Peyer's patch (tissue), 4 donors: Measurements from ENCODE around the gene HIGD2A. TPM values are rescaled to one million over a fixed set of nuclear protein-coding genes. Genes with fewer than 3 reads are reported as not detected.

Experiments
- DNase-seq, 3 donors: peaks; one replicate each; pipeline ENCODE4 v3.0.0-alpha.2; 2017 to 2019
- H3K27ac ChIP-seq, 4 donors: fragments of 200-600 bp; sonication (generic); one replicate each; pipeline ENCODE4 v1.5.1; 2016 to 2019
- H3K27me3 ChIP-seq, 2 donors: fragments of 200-600 bp; sonication (generic); one replicate each; pipeline ENCODE4 v1.5.1; 2019
- H3K36me3 ChIP-seq, 3 donors: fragments of 200-600 bp; sonication (generic); one replicate each; pipeline ENCODE4 v1.5.1; 2016 to 2019
- H3K4me1 ChIP-seq, 4 donors: fragments of 200-600 bp; sonication (generic); one replicate each; pipeline ENCODE4 v1.5.1; 2016 to 2019
- H3K4me3 ChIP-seq, 4 donors: fragments of 200-600 bp; sonication (generic); 1 replicate in 3 of 4; 2 replicates in 1 of 4; pipeline ENCODE4 v1.5.1; 2016 to 2019; ENCODE audit warnings: mild to moderate bottlenecking in 1 of 4
- H3K9me3 ChIP-seq, 4 donors: fragments of 200-600 bp; sonication (generic); one replicate each; pipeline ENCODE4 v1.5.1; 2016 to 2019; ENCODE audit warnings: mild to moderate bottlenecking in 1 of 4
- CTCF ChIP-seq, 6 experiments: fragments of 450-650 bp in 4 of 6; fragments of 200-600 bp in 2 of 6; sonication (generic) in 1 of 6; IDR thresholded peaks; one replicate each; pipeline ENCODE4 v1.5.1; 2017 to 2019; ENCODE audit warnings: antibody characterized with exemption in 6 of 6, mild to moderate bottlenecking in 3 of 6, moderate library complexity in 1 of 6
- POLR2A ChIP-seq, 2 donors: fragments of 450-650 bp; IDR thresholded peaks; one replicate each; pipeline ENCODE4 v1.5.1; 2017; ENCODE audit warnings: antibody characterized with exemption in 2 of 2, mild to moderate bottlenecking in 2 of 2, moderate library complexity in 2 of 2
- small RNA-seq, 2 donors: library from RNA; depleted of rRNA; stranded (forward); fragments of <200 nt; gene quantifications; one replicate each; pipeline ENCODE3, GENCODE V24; 2016
- total RNA-seq, 4 donors: library from RNA; depleted of rRNA; stranded (reverse); fragments of >200 nt; gene quantifications; one replicate each; pipeline ENCODE4 v1.1.0, GENCODE V29; 2016

Gene HIGD2A
- total RNA-seq, 4 donors from 2014 or later = 92.4 to 168 (median 140) TPM

- Histone ChIP-seq H3K4me1 (peaks cover 0 to 9% (median 0%) of the 10 kb centered on the region in 4 donors), H3K27me3 (no peaks in the 10 kb centered on the region), H3K36me3 (no peaks in the 10 kb centered on the region), H3K9me3 (no peaks in the 10 kb centered on the region), H3K27ac (peak overlapping the region in 2 of 4 donors; percentile 59 to 68), H3K4me3 (peak overlapping the region in 1 of 4 donors; percentile 14)
- TF ChIP-seq POLR2A (IDR thresholded peaks at IDR 0.05) (no peak), CTCF (IDR thresholded peaks at IDR 0.05) (no peak)
- peak in 1 of 3 donors; percentile 50 for DNase-seq
Measured at GRCh38 chr5:176427971-176428370, 39.4 kb downstream of the HIGD2A start.

GRCh38 chr5:176429972-176430371 lies 41.4 kb downstream of the HIGD2A start:
- no peak for DNase-seq
- Histone ChIP-seq H3K9me3 (no peaks in the 10 kb centered on the region), H3K27ac (no peak overlapping the region), H3K27me3 (no peaks in the 10 kb centered on the region), H3K4me1 (peaks cover 0 to 9% (median 0%) of the 10 kb centered on the region in 4 donors), H3K36me3 (no peaks in the 10 kb centered on the region), H3K4me3 (no peak overlapping the region)
- TF ChIP-seq CTCF (IDR thresholded peaks at IDR 0.05) (no peak), POLR2A (IDR thresholded peaks at IDR 0.05) (no peak)

- no peaks in the 10 kb centered on the region for H3K9me3 ChIP-seq
- H3K27me3 ChIP-seq = no peaks in the 10 kb centered on the region
- H3K27ac ChIP-seq = no peak overlapping the region
- no peak for DNase-seq
- TF ChIP-seq POLR2A (IDR thresholded peaks at IDR 0.05) (no peak), CTCF (IDR thresholded peaks at IDR 0.05) (no peak)
- peaks cover 0 to 8% (median 0%) of the 10 kb centered on the region in 4 donors for H3K4me1 ChIP-seq
- no peaks in the 10 kb centered on the region for H3K36me3 ChIP-seq
- no peak overlapping the region for H3K4me3 ChIP-seq
Measured at GRCh38 chr5:176432707-176433106, 44.2 kb downstream of the HIGD2A start.

GRCh38 chr5:176436656-176437055 lies 48.1 kb downstream of the HIGD2A start:
- TF ChIP-seq POLR2A (IDR thresholded peaks at IDR 0.05) = no peak
- no peak for TF ChIP-seq CTCF (IDR thresholded peaks at IDR 0.05)
- peak overlapping the region in 1 of 4 donors; percentile 9 for H3K4me3 ChIP-seq
- no peaks in the 10 kb centered on the region for H3K9me3 ChIP-seq
- no peaks in the 10 kb centered on the region for H3K36me3 ChIP-seq
- peaks cover 0 to 8% (median 0%) of the 10 kb centered on the region in 4 donors for H3K4me1 ChIP-seq
- H3K27me3 ChIP-seq = no peaks in the 10 kb centered on the region
- DNase-seq = no peak
- H3K27ac ChIP-seq = no peak overlapping the region

GRCh38 chr5:176438959-176439757 lies 50.6 kb downstream of the HIGD2A start:
- no peaks in the 10 kb centered on the region for H3K9me3 ChIP-seq
- no peak for TF ChIP-seq CTCF (IDR thresholded peaks at IDR 0.05)
- TF ChIP-seq POLR2A (IDR thresholded peaks at IDR 0.05) = no peak
- no peak for DNase-seq
- H3K4me3 ChIP-seq = no peak overlapping the region
- H3K36me3 ChIP-seq = no peaks in the 10 kb centered on the region
- H3K27me3 ChIP-seq = no peaks in the 10 kb centered on the region
- H3K27ac ChIP-seq = no peak overlapping the region
- peaks cover 0 to 8% (median 0%) of the 10 kb centered on the region in 4 donors for H3K4me1 ChIP-seq

Small RNA genes within 50 kb of the gene (small RNA-seq; reads per million reads assigned to genes)
- gene AC010297.1 = 0 reads per million in 2 donors
- gene MIR1271 = 0.57 to 0.64 reads per million in 2 donors

Other genes with a start within 250 kb of the HIGD2A start
- gene SIMC1, start 150.3 kb upstream of the HIGD2A start, total RNA-seq = 10 to 100 TPM; 28.0 to 84.2 (median 41.2) TPM
- 10 to 100 TPM; 77.6 to 96.5 (median 83.3) TPM for gene KIAA1191, start 27.0 kb upstream of the HIGD2A start, total RNA-seq
- gene ARL10, start 23.3 kb upstream of the HIGD2A start, total RNA-seq = 1 to 10 TPM in 3 of 4 donors, under 1 TPM in 1; 0.53 to 6.2 (median 2.5) TPM
- 1 to 10 TPM; 7.5 to 8.4 (median 8.2) TPM for gene NOP16, start 153 bp upstream of the HIGD2A start, total RNA-seq
- 100 to 1,000 TPM in 3 of 4 donors, 10 to 100 TPM in 1; 87.5 to 211 (median 196) TPM for gene CLTB, start 27.8 kb downstream of the HIGD2A start, total RNA-seq
- 10 to 100 TPM; 18.2 to 41.5 (median 32.4) TPM for gene FAF2, start 59.6 kb downstream of the HIGD2A start, total RNA-seq
- gene RNF44, start 148.7 kb downstream of the HIGD2A start, total RNA-seq = 100 to 1,000 TPM in 1 of 4 donors, 10 to 100 TPM in 3; 46.4 to 114 (median 65.3) TPM
- gene CDHR2, start 160.6 kb downstream of the HIGD2A start, total RNA-seq = 100 to 1,000 TPM in 3 of 4 donors, 10 to 100 TPM in 1; 39.6 to 823 (median 613) TPM
- gene GPRIN1, start 221.4 kb downstream of the HIGD2A start, total RNA-seq = 1 to 10 TPM in 2 of 4 donors, under 1 TPM in 2; 0.83 to 1.9 (median 1.2) TPM
- gene SNCB, start 241.8 kb downstream of the HIGD2A start, total RNA-seq = not detected
- gene EIF4E1B, start 241.9 kb downstream of the HIGD2A start, total RNA-seq = not detected